Measurements from ENCODE around the gene ARHGAP35. TPM values are rescaled to one million over a fixed set of nuclear protein-coding genes. Genes with fewer than 3 reads are reported as not detected.

ARHGAP35 gene
- total and polyA plus RNA-seq, 2 experiments from 2014 or later: 13.6 to 57.7 TPM

- TF ChIP-seq REST (IDR thresholded peaks at IDR 0.05; ENCODE audit: unreplicated experiment) (no peak), ETS1 (IDR thresholded peaks at IDR 0.05) (no peak), POLR2AphosphoS5 (IDR thresholded peaks at IDR 0.05; ENCODE audit: low read depth) (no peak), CTCF (conservative IDR thresholded peaks at IDR 0.05; ENCODE audit: low read depth in 2 of 2) (no peak)
These were observed 14.9 kb downstream of the ARHGAP35 start (continued) for GRCh38 chr19:46875657-46876056.

GRCh38 chr19:46878613-46879375, 18.0 kb downstream of the ARHGAP35 start:
- H3K27ac ChIP-seq (ENCODE audit: low read depth): peak overlapping the region; percentile 84
- no peak overlapping the region for H3K4me3 Mint-ChIP-seq
- no peak overlapping the region for H3K4me3 ChIP-seq
- H2AFZ ChIP-seq: no peak overlapping the region
- ATAC-seq: no peak
- DNase-seq (ENCODE audit: low spot score): no peak
- H3K9me2 ChIP-seq (ENCODE audit: insufficient read depth): no peaks in the 10 kb centered on the region
- H3K36me3 ChIP-seq (ENCODE audit: insufficient read depth): no peaks in the 10 kb centered on the region
- peaks cover 87% of the 10 kb centered on the region for H3K79me2 ChIP-seq (replicated peaks; ENCODE audit: insufficient read depth)
- peaks cover 8% of the 10 kb centered on the region for H3K27me3 Mint-ChIP-seq (ENCODE audit: insufficient read depth, low read depth, poor library complexity)
- no peak overlapping the region for H3K4me2 ChIP-seq
- H4K20me1 ChIP-seq (replicated peaks; ENCODE audit: insufficient read depth): peaks cover 18% of the 10 kb centered on the region
- no peak overlapping the region for H3K27ac Mint-ChIP-seq
- H3K4me1 ChIP-seq (ENCODE audit: insufficient read depth): no peaks in the 10 kb centered on the region
- H3K36me3 Mint-ChIP-seq (ENCODE audit: low read depth): peaks cover 3% of the 10 kb centered on the region; the same call in 2 of the 3 replicates
- H3F3A ChIP-seq (replicated peaks; ENCODE audit: low read depth): no peaks in the 10 kb centered on the region
- H3K27me3 ChIP-seq (ENCODE audit: insufficient read depth): no peaks in the 10 kb centered on the region
- no peaks in the 10 kb centered on the region for H3K9me3 Mint-ChIP-seq
- peaks cover 16% of the 10 kb centered on the region for H3K4me1 Mint-ChIP-seq
- TF ChIP-seq POLR2AphosphoS5 (IDR thresholded peaks at IDR 0.05; ENCODE audit: low read depth): no peak
- no peak for TF ChIP-seq ZNF331 (CRISPR knock-in tag; IDR thresholded peaks at IDR 0.05; ENCODE audit: low read depth)
- TF ChIP-seq JUNB (IDR thresholded peaks at IDR 0.05; ENCODE audit: unreplicated experiment): no peak
- no peak for TF ChIP-seq STAT1 (IDR thresholded peaks at IDR 0.05; ENCODE audit: unreplicated experiment)
- no peak for TF ChIP-seq CREB1 (CRISPR knock-in tag; IDR thresholded peaks at IDR 0.05; ENCODE audit: low read depth)
- no peak for TF ChIP-seq ZNF462 (CRISPR knock-in tag; IDR thresholded peaks at IDR 0.05)
- no peak for TF ChIP-seq ETS1 (IDR thresholded peaks at IDR 0.05)
- no peak for TF ChIP-seq EZH2phosphoT487 (IDR thresholded peaks at IDR 0.05; ENCODE audit: unreplicated experiment)
